Endodermal cell (in vitro differentiated cells): ENCODE data around the gene VPS35L. TPM values are rescaled to one million over a fixed set of nuclear protein-coding genes. Genes with fewer than 3 reads are reported as not detected.
A peak's percentile ranks its signal among the peaks of the same experiment; 100 is the strongest.

Experiments
- DNase-seq: peaks from one replicate; pipeline ENCODE4 v3.0.0-alpha.2; 2017
- H3K27ac ChIP-seq: 2 replicates; pipeline ENCODE4 v1.5.1; 2013; ENCODE audit warnings: mild to moderate bottlenecking, low read depth, low read length, moderate library complexity
- H3K27me3 ChIP-seq: 2 replicates; pipeline ENCODE4 v1.6.1; 2013; ENCODE audit warnings: mild to moderate bottlenecking, low read length, moderate library complexity; ENCODE audit not compliant: insufficient read depth, control insufficient read depth, poor library complexity, severe bottlenecking
- H3K36me3 ChIP-seq: 2 replicates; pipeline ENCODE4 v1.7.0; 2013; ENCODE audit warnings: mild to moderate bottlenecking, low read length, moderate library complexity; ENCODE audit not compliant: control insufficient read depth, insufficient read depth
- H3K4me1 ChIP-seq: one replicate; pipeline ENCODE4 v1.7.0; 2013; ENCODE audit warnings: low read length; ENCODE audit not compliant: control insufficient read depth, insufficient read depth
- H3K4me3 ChIP-seq: 2 replicates; pipeline ENCODE4 v1.5.1; 2013; ENCODE audit warnings: mild to moderate bottlenecking, low read length, moderate library complexity
- H3K9ac ChIP-seq: 2 replicates; pipeline ENCODE4 v1.6.1; 2013; ENCODE audit warnings: mild to moderate bottlenecking, low read length, moderate library complexity; ENCODE audit not compliant: poor library complexity, severe bottlenecking; ENCODE audit errors: extremely low read depth
- H3K9me3 ChIP-seq: 2 replicates; pipeline ENCODE4 v1.6.1; 2013; ENCODE audit warnings: mild to moderate bottlenecking, low read length, moderate library complexity; ENCODE audit not compliant: control insufficient read depth
- H3K27ac Mint-ChIP-seq: 2 replicates; pipeline ENCODE4 v1.8.0; 2020; ENCODE audit warnings: mixed read lengths
- H3K27me3 Mint-ChIP-seq: 2 replicates; pipeline ENCODE4 v1.8.0; 2021; ENCODE audit warnings: mild to moderate bottlenecking, mixed read lengths; ENCODE audit not compliant: insufficient read depth
- H3K36me3 Mint-ChIP-seq: 2 replicates; pipeline ENCODE4 v1.8.0; 2020; ENCODE audit warnings: low read depth, mixed read lengths
- H3K4me1 Mint-ChIP-seq: 2 replicates; pipeline ENCODE4 v1.8.0; 2020; ENCODE audit warnings: mixed read lengths
- H3K4me3 Mint-ChIP-seq: 2 replicates; pipeline ENCODE4 v1.8.0; 2020; ENCODE audit warnings: mild to moderate bottlenecking, moderate library complexity, mixed read lengths
- H3K9me3 Mint-ChIP-seq: 2 replicates; pipeline ENCODE4 v1.8.0; 2020; ENCODE audit warnings: mild to moderate bottlenecking, mixed read lengths
- WGBS, 2 experiments: methylation state at CpG; one replicate each; pipeline versions ENCODE4 v1.1.5 to v1.1.7; 2013; ENCODE audit warnings: missing lambda C conversion rate in 2 of 2, mixed read lengths in 1 of 2; ENCODE audit not compliant: insufficient coverage in 1 of 2, insufficient read length in 1 of 2; 5-methylcytosine and 5-hydroxymethylcytosine counted together
- total RNA-seq, 2 donors: library from RNA; stranded (reverse); fragmentation: NEBNext Ultra II Directional in 1 of 2; extraction: Animal tissue kit (Norgen Biotek cat#: 25700) in 1 of 2; gene quantifications; 2 replicates in 1 of 2; 3 replicates in 1 of 2; pipeline ENCODE4 v1.2.1, GENCODE V29; 2021
- TF ChIP-seq, protein P1 (sequence below): fragments of 200-600 bp; sonication (generic); conservative IDR thresholded peaks from 2 replicates; pipeline ENCODE4 v1.5.0; 2021; ENCODE audit warnings: antibody characterized with exemption, mild to moderate bottlenecking

Gene VPS35L
- total RNA-seq, 2 donors from 2014 or later = 61.5 to 82.0 TPM

- TF ChIP-seq, protein P1, sequence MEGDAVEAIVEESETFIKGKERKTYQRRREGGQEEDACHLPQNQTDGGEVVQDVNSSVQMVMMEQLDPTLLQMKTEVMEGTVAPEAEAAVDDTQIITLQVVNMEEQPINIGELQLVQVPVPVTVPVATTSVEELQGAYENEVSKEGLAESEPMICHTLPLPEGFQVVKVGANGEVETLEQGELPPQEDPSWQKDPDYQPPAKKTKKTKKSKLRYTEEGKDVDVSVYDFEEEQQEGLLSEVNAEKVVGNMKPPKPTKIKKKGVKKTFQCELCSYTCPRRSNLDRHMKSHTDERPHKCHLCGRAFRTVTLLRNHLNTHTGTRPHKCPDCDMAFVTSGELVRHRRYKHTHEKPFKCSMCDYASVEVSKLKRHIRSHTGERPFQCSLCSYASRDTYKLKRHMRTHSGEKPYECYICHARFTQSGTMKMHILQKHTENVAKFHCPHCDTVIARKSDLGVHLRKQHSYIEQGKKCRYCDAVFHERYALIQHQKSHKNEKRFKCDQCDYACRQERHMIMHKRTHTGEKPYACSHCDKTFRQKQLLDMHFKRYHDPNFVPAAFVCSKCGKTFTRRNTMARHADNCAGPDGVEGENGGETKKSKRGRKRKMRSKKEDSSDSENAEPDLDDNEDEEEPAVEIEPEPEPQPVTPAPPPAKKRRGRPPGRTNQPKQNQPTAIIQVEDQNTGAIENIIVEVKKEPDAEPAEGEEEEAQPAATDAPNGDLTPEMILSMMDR = no peak
- H3K9me3 ChIP-seq = no peaks in the 10 kb centered on the region
- Mint-ChIP-seq H3K4me1 (peaks cover 13% of the 10 kb centered on the region), H3K27ac (peak overlapping the region; percentile 48), H3K9me3 (no peaks in the 10 kb centered on the region), H3K27me3 (no peaks in the 10 kb centered on the region), H3K36me3 (peaks cover 89% of the 10 kb centered on the region), H3K4me3 (no peak overlapping the region)
- H3K4me1 ChIP-seq = peaks cover 6% of the 10 kb centered on the region
- 99 to 100% methylated on average over 8 of the region's 8 CpGs for WGBS, 2 experiments
- no peaks in the 10 kb centered on the region for H3K27me3 ChIP-seq
- H3K9ac ChIP-seq = no peak overlapping the region
- peaks cover 86% of the 10 kb centered on the region for H3K36me3 ChIP-seq
- H3K27ac ChIP-seq = no peak overlapping the region
- no peak overlapping the region for H3K4me3 ChIP-seq
- DNase-seq = no peak
These were observed 149.6 kb downstream of the VPS35L start for GRCh38 chr16:19705146-19705501.

GRCh38 chr16:19705843-19706242 is 150.3 kb downstream of the VPS35L start:
- Mint-ChIP-seq H3K4me1 (peaks cover 19% of the 10 kb centered on the region), H3K9me3 (no peaks in the 10 kb centered on the region), H3K27ac (no peak overlapping the region), H3K27me3 (no peaks in the 10 kb centered on the region), H3K36me3 (peaks cover 87% of the 10 kb centered on the region), H3K4me3 (no peak overlapping the region)
- DNase-seq = no peak
- TF ChIP-seq, protein P1 = no peak
- WGBS, 2 experiments = 83 to 95% methylated on average over 1 to 5 of the region's 5 CpGs
- H3K27me3 ChIP-seq = no peaks in the 10 kb centered on the region
- no peak overlapping the region for H3K4me3 ChIP-seq
- peaks cover 9% of the 10 kb centered on the region for H3K4me1 ChIP-seq
- no peaks in the 10 kb centered on the region for H3K9me3 ChIP-seq
- no peak overlapping the region for H3K27ac ChIP-seq
- no peak overlapping the region for H3K9ac ChIP-seq
- peaks cover 88% of the 10 kb centered on the region for H3K36me3 ChIP-seq

- Histone ChIP-seq H3K4me1 (peaks cover 13% of the 10 kb centered on the region), H3K9ac (no peak overlapping the region), H3K9me3 (no peaks in the 10 kb centered on the region), H3K4me3 (no peak overlapping the region), H3K27ac (no peak overlapping the region), H3K27me3 (no peaks in the 10 kb centered on the region), H3K36me3 (peaks cover 87% of the 10 kb centered on the region)
- Mint-ChIP-seq H3K36me3 (peaks cover 82% of the 10 kb centered on the region), H3K9me3 (no peaks in the 10 kb centered on the region), H3K27ac (no peak overlapping the region), H3K4me3 (no peak overlapping the region), H3K27me3 (no peaks in the 10 kb centered on the region), H3K4me1 (peaks cover 27% of the 10 kb centered on the region)
- 95 to 96% methylated on average over 15 of the region's 15 CpGs for WGBS, 2 experiments
- TF ChIP-seq, protein P1 = no peak
- DNase-seq = no peak
These were observed 151.3 kb downstream of the VPS35L start for GRCh38 chr16:19706846-19707245.
